AG10803 (cell line): Measurements from ENCODE around the gene SERPINE3.

ENCODE experiments used
- DNase-seq: peaks from one replicate; pipeline ENCODE4 v3.0.0; 2010; ENCODE audit warnings: low read depth
- H3K4me3 ChIP-seq: 2 replicates; pipeline ENCODE4 v1.5.1; 2011; ENCODE audit warnings: mild to moderate bottlenecking, low read length, control low read depth
- CTCF ChIP-seq: conservative IDR thresholded peaks from 2 replicates; pipeline ENCODE4 v1.5.1; 2011; ENCODE audit warnings: mild to moderate bottlenecking, low read length, control low read depth, inconsistent platforms

The SERPINE3 gene

DNA sequence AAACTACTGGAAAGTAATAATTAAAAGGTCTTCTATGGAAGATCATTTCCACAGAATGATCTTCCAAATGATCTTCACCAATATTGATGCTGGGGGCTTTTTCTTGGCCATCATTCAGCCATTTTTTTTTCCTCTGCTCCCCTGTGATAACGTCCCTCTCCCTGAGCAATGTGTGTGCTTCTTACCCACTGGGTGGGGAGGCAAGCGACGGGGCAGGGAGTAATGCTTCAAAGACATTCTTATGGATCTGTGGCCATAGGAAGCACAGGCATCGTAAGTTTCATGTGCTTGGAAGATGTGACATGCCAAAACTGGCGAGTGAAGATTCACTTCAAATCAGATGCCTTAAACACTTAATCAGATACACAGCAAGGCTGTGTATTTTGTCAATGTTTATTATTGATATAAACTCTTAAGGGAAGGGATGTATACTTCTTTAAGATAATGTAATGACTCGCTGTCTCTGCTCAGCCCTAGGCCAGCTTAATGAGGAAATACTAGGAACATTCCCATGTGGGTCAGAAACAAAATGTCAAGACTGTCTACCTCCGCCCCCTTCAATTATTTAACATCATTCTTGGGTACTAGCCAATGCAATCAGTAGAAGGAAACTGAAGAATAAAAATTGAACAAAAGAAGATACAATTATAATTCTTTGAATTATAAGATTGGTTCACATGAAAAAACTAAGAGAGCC, 34.1 kb upstream of the SERPINE3 start:
- no peak for DNase-seq
- no peak overlapping the region for H3K4me3 ChIP-seq
- TF ChIP-seq CTCF = no peak

- DNase-seq = no peak
- TF ChIP-seq CTCF = no peak
- H3K4me3 ChIP-seq = no peak overlapping the region
Measured at GRCh38 chr13:51308781-51309180, 30.7 kb upstream of the SERPINE3 start.

GRCh38 chr13:51311231-51311630, 28.3 kb upstream of the SERPINE3 start:
- DNase-seq = no peak
- no peak for TF ChIP-seq CTCF
- H3K4me3 ChIP-seq = no peak overlapping the region

DNA sequence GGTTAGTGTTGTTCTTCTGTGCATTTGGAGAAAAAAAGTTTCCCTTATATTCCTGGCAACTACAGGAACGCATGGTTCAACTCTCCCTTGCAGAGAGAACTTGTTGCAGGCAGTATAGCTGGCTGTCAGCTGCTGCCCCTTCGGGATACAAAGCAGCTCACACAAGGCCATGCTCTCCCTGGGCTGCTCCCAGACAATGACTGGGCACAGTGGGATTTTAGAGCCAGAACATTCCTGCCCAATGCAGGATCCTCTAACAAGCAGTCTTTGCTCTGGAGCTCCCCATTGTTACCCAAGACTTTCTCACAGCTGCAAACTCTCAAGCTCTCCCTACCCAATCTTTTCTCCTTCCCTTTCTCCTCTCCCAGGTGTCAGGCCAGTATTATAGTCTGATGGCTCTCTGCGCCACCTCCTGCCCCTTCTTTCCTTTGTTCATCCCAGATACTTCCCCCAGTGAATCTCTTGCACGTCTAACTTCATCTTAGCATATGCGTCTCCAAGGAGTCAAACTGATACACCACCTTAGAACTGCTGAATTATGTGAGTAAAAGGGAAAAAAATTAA, 27.5 kb upstream of the SERPINE3 start:
- no peak overlapping the region for H3K4me3 ChIP-seq
- DNase-seq = no peak
- TF ChIP-seq CTCF = no peak

- no peak for TF ChIP-seq CTCF
- H3K4me3 ChIP-seq = no peak overlapping the region
- no peak for DNase-seq
Measured at GRCh38 chr13:51313619-51314018, 25.9 kb upstream of the SERPINE3 start.

GRCh38 chr13:51317262-51317661, 22.2 kb upstream of the SERPINE3 start:
- peak; percentile 31 for DNase-seq
- TF ChIP-seq CTCF = no peak
- no peak overlapping the region for H3K4me3 ChIP-seq

DNA sequence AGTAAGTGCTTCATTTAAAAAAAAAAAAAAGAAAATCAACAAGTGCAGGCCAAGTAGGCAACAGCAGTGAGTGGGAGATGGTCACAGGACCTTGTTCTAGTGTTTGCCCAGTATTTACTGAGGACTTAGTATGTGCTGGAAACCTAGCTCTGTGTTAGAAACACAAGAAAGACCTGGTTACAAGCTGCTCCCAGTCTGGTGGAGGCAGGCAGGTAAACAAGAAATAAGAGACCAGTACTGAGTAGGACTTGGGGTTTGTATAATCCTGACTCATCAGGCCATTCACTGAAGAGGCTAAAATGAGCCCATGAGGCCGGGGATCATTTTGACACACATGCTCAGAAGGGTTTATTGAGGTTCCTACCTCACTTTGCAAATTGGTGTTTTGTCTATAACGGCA, 21.5 kb upstream of the SERPINE3 start:
- no peak for DNase-seq
- TF ChIP-seq CTCF = no peak

More for the DNA sequence above, 21.5 kb upstream of the SERPINE3 start:
- H3K4me3 ChIP-seq = no peak overlapping the region
